Smooth muscle cell (in vitro differentiated cells): ENCODE data around the gene ITGB1. TPM values are rescaled to one million over a fixed set of nuclear protein-coding genes. Genes with fewer than 3 reads are reported as not detected.
A peak's percentile ranks its signal among the peaks of the same experiment; 100 is the strongest.
"Not testable (repeated sequence)": the region's sequence is repeated elsewhere in the genome, so short reads cannot be mapped to it uniquely, and the experiment has no call there.

Source experiments
- DNase-seq: peaks from one replicate; lab custom pipeline; 2025; ENCODE audit not compliant: unreplicated experiment; lab: John Stamatoyannopoulos, UW
- H2AFZ ChIP-seq: fragments of 200-600 bp; sonication (generic); 2 replicates; pipeline ENCODE4 v1.6.0; 2016; ENCODE audit warnings: antibody characterized with exemption, low read depth, mild to moderate bottlenecking
- H3F3A ChIP-seq: fragments of 200-600 bp; sonication (generic); 2 replicates; pipeline ENCODE4 v1.6.0; 2017; ENCODE audit warnings: antibody characterized with exemption, low read depth
- H3K27ac ChIP-seq: fragments of 200-600 bp; sonication (generic); 2 replicates; pipeline ENCODE4 v1.5.1; 2016; ENCODE audit warnings: low read depth, mild to moderate bottlenecking
- H3K27me3 ChIP-seq: fragments of 200-600 bp; sonication (generic); 2 replicates; pipeline ENCODE4 v1.6.1; 2016; ENCODE audit warnings: low read depth, mild to moderate bottlenecking
- H3K36me3 ChIP-seq: fragments of 200-600 bp; sonication (generic); 2 replicates; pipeline ENCODE4 v1.5.1; 2016; ENCODE audit warnings: low read depth
- H3K4me1 ChIP-seq: fragments of 200-600 bp; sonication (generic); 2 replicates; pipeline ENCODE4 v1.5.1; 2016; ENCODE audit warnings: low read depth
- H3K4me2 ChIP-seq: fragments of 200-600 bp; sonication (generic); 2 replicates; pipeline ENCODE4 v1.6.0; 2016; ENCODE audit warnings: mild to moderate bottlenecking
- H3K4me3 ChIP-seq: fragments of 200-600 bp; sonication (generic); 2 replicates; pipeline ENCODE4 v1.5.1; 2016; ENCODE audit warnings: mild to moderate bottlenecking
- H3K79me2 ChIP-seq: fragments of 200-600 bp; sonication (generic); 2 replicates; pipeline ENCODE4 v1.6.0; 2016; ENCODE audit warnings: low read depth, mild to moderate bottlenecking
- H3K9ac ChIP-seq: fragments of 200-600 bp; sonication (generic); 2 replicates; pipeline ENCODE4 v1.6.0; 2016; ENCODE audit warnings: low read depth
- H3K9me3 ChIP-seq: fragments of 200-600 bp; sonication (generic); replicated peaks from 2 replicates; pipeline ENCODE4 v1.5.1; 2016; ENCODE audit warnings: low read depth
- H4K20me1 ChIP-seq: fragments of 200-600 bp; sonication (generic); 2 replicates; pipeline ENCODE4 v1.6.0; 2016; ENCODE audit warnings: low read depth
- WGBS: methylation state at CpG from one replicate; pipeline ENCODE4 v1.1.7; 2016; ENCODE audit warnings: low lambda C conversion rate; 5-methylcytosine and 5-hydroxymethylcytosine counted together
- polyA plus RNA-seq: library from polyadenylated mRNA; unstranded; fragments of >200 nt; fragmentation: Nextera tagmentation; extraction: Ambion mirVana; gene quantifications from 2 replicates; pipeline ENCODE4 v1.2.1, GENCODE V29; 2016
- total RNA-seq: library from RNA; depleted of rRNA; stranded (reverse); fragments of >200 nt; gene quantifications from 2 replicates; pipeline ENCODE4 v1.2.3, GENCODE V29; 2014
- TF ChIP-seq, protein P1 (sequence below): fragments of 200-600 bp; sonication (generic); IDR thresholded peaks from 2 replicates; pipeline ENCODE4 v1.5.1; 2017; ENCODE audit warnings: borderline replicate concordance, mild to moderate bottlenecking, antibody characterized with exemption; ENCODE audit not compliant: insufficient read depth, poor library complexity, severe bottlenecking

The ITGB1 gene
- total and polyA plus RNA-seq, 2 experiments from 2014 or later = 859 to 2,267 TPM

DNA sequence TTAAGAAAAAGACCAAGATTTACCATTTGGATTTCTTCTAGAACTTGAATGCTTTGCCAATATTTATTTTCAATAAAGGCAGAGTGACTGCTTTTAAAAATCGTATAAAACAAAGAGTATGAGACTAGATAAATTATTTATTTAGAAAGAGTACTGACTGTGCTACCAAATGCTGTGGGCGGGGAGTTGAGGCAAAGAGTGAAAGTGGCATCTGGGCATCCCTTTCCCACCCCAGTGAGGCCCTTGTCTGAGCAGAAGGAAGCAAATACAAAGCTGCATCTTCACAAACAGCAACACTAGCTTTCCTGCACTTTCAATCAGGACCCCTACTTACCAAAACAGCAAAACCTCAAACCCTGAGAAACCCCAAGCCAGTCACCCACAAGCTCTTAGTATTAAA is 34.9 kb downstream of the ITGB1 start:
- Histone ChIP-seq H4K20me1 (peaks cover 64% of the 10 kb centered on the region), H3K27ac (peak overlapping the region; percentile 12), H3K9me3 (no peaks in the 10 kb centered on the region), H3K27me3 (no peaks in the 10 kb centered on the region), H3K4me3 (no peak overlapping the region), H3K4me1 (no peaks in the 10 kb centered on the region), H3K79me2 (peaks cover 100% of the 10 kb centered on the region), H3K9ac (no peak overlapping the region), H2AFZ (no peak overlapping the region), H3K36me3 (peaks cover 85% of the 10 kb centered on the region), H3F3A (peaks cover 31% of the 10 kb centered on the region), H3K4me2 (no peak overlapping the region)
- no peak for DNase-seq
- TF ChIP-seq, protein P1, sequence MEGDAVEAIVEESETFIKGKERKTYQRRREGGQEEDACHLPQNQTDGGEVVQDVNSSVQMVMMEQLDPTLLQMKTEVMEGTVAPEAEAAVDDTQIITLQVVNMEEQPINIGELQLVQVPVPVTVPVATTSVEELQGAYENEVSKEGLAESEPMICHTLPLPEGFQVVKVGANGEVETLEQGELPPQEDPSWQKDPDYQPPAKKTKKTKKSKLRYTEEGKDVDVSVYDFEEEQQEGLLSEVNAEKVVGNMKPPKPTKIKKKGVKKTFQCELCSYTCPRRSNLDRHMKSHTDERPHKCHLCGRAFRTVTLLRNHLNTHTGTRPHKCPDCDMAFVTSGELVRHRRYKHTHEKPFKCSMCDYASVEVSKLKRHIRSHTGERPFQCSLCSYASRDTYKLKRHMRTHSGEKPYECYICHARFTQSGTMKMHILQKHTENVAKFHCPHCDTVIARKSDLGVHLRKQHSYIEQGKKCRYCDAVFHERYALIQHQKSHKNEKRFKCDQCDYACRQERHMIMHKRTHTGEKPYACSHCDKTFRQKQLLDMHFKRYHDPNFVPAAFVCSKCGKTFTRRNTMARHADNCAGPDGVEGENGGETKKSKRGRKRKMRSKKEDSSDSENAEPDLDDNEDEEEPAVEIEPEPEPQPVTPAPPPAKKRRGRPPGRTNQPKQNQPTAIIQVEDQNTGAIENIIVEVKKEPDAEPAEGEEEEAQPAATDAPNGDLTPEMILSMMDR = no peak
- 77% methylated on average over 2 of the region's 2 CpGs for WGBS

DNA sequence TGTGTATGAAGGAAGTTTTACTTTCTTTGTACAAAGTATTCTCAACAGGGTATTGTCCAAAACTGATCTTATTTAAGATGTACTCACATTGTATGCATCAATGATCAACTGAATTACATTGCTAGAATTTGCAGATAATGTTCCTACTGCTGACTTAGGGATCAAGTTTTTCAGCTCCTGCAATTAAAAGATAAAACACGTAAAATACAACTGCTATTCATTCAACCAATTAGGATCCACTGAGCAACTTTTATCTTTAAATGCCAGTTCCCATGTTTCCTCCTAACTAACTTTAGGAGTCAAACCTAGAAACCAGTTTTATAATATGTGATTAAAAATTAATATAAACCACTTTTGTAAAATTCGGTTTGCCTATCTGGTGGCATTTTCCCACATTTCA is 35.9 kb downstream of the ITGB1 start:
- Histone ChIP-seq H4K20me1 (peaks cover 56% of the 10 kb centered on the region), H3F3A (peaks cover 29% of the 10 kb centered on the region), H2AFZ (no peak overlapping the region), H3K36me3 (peaks cover 78% of the 10 kb centered on the region), H3K9ac (no peak overlapping the region), H3K4me2 (no peak overlapping the region), H3K79me2 (peaks cover 100% of the 10 kb centered on the region), H3K9me3 (no peaks in the 10 kb centered on the region), H3K27ac (peak overlapping the region; percentile 12), H3K4me3 (no peak overlapping the region), H3K4me1 (no peaks in the 10 kb centered on the region), H3K27me3 (no peaks in the 10 kb centered on the region)
- DNase-seq = no peak
- TF ChIP-seq, protein P1 = no peak
- WGBS = 90% methylated on average over 2 of the region's 2 CpGs

DNA sequence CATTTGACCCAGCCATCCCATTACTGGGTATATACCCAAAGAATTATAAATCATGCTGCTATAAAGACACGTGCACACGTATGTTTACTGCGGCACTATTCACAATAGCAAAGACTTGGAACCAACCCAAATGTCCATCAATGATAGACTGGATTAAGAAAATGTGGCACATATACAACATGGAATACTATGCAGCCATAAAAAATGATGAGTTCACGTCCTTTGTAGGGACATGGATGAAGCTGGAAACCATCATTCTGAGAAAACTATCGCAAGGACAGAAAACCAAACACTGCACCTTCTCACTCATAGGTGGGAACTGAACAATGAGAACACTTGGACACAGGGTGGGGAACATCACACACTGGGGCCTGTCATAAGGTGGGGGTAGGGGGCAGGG is 40.2 kb downstream of the ITGB1 start:
- not testable (repeated sequence) for H3K4me2 ChIP-seq, H3K4me3 ChIP-seq, H3K9me3 ChIP-seq, H3K27ac ChIP-seq, H3K9ac ChIP-seq, H3K4me1 ChIP-seq, H3K27me3 ChIP-seq, DNase-seq, H2AFZ ChIP-seq
- WGBS = 94% methylated on average over 5 of the region's 5 CpGs
- H3K36me3 ChIP-seq = peaks cover 51% of the 10 kb centered on the region
- H3K79me2 ChIP-seq = peaks cover 87% of the 10 kb centered on the region
- peaks cover 29% of the 10 kb centered on the region for H3F3A ChIP-seq
- H4K20me1 ChIP-seq = peaks cover 50% of the 10 kb centered on the region

DNA sequence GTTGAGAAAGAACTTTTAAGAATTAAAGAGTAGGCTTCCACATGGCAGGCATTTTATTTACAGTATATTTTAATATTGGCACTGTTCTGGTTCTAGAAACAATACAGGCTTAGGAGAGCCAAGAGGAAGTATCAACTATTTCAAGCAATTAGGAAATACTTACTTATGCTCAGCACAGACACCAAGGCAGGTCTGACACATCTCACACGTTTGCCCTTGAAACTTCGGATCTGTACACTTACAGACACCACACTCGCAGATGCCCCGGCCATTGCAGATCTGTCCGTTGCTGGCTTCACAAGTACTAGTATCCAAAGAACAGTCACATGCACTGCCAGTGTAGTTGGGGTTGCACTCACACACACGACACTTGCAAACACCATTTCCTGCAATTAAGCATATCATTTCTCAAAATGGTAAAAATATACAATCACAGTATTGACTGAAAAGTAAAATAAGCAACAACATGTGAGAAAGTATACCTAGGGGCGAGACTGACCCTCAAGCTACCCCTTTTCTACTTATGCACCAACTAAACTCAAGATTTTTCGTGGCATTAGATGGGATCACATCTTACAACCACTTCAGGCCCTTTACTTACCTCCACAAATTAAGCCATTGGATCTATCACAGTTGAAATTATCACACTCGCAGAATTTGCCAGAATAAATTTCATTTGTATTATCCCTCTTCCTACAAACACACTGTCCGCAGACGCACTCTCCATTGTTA is 46.6 kb downstream of the ITGB1 start:
- Histone ChIP-seq H3K4me3 (no peak overlapping the region), H3K27me3 (no peaks in the 10 kb centered on the region), H3K9ac (no peak overlapping the region), H3K79me2 (peaks cover 79% of the 10 kb centered on the region), H3K9me3 (no peaks in the 10 kb centered on the region), H3K4me2 (no peak overlapping the region), H3K27ac (no peak overlapping the region), H2AFZ (no peak overlapping the region), H3K36me3 (peaks cover 30% of the 10 kb centered on the region), H3F3A (peaks cover 15% of the 10 kb centered on the region), H3K4me1 (no peaks in the 10 kb centered on the region), H4K20me1 (peaks cover 80% of the 10 kb centered on the region)
- DNase-seq = no peak
- TF ChIP-seq, protein P1 = no peak
- 97% methylated on average over 11 of the region's 11 CpGs for WGBS

DNA sequence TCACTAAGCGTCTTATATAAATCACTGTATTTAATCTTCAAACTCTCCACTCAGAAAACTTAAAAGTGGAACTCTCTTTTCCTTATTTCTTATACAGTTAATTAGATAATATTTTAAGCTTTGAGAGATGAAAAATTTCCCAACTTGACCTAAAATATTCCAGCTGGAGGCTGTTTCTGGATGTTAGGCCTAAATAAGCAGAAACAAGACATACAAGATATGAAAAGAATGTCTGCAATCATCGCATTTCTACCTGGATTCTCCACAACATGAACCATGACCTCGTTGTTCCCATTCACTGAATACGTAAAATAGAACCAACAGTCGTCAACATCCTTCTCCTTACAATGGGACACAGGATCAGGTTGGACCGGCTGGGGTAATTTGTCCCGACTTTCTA is 48.1 kb downstream of the ITGB1 start:
- H3K36me3 ChIP-seq = peaks cover 38% of the 10 kb centered on the region
- H3K4me2 ChIP-seq, H3K27me3 ChIP-seq, H3K9me3 ChIP-seq, H3K4me1 ChIP-seq, H3K9ac ChIP-seq, DNase-seq, H3K4me3 ChIP-seq, H2AFZ ChIP-seq: not testable (repeated sequence)
- 76% methylated on average over 7 of the region's 7 CpGs for WGBS
- peaks cover 73% of the 10 kb centered on the region for H3K79me2 ChIP-seq
- H4K20me1 ChIP-seq = peaks cover 79% of the 10 kb centered on the region
- H3F3A ChIP-seq = peaks cover 15% of the 10 kb centered on the region
- peak overlapping the region; percentile 47 for H3K27ac ChIP-seq
